Fibroblast of mammary gland (primary cell): ENCODE data around the gene TMUB2.
A peak's percentile ranks its signal among the peaks of the same experiment; 100 is the strongest.

Source experiments
- DNase-seq: peaks from one replicate; pipeline ENCODE4 v3.0.0-alpha.2; 2010; ENCODE audit warnings: low read depth
- H3K4me3 ChIP-seq: 2 replicates; pipeline ENCODE4 v1.5.1; 2011; ENCODE audit warnings: low read depth, mild to moderate bottlenecking, low read length, moderate library complexity; ENCODE audit not compliant: control insufficient read depth
- TF ChIP-seq, protein P1 (sequence below): conservative IDR thresholded peaks from 2 replicates; pipeline ENCODE4 v1.5.1; 2011; ENCODE audit warnings: low read depth, low read length, inconsistent platforms; ENCODE audit not compliant: control insufficient read depth, insufficient read depth

The TMUB2 gene

DNA sequence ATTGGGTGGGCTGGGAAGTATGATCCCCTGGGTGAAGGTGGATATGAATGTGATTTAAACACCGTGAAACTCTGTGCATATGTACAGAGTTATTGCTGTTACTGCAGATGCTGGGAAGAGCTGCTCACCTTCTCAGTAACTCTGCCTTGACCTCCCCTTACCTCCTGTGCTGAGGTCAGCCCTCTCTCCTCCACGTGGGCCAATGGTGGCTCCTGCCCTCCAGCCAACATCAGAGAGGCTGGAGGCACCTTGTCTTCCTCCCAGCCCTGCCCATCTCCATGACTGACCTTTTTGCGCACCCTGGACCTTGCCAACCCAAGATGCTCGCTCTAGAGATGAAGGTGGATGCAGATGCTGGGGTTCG lies 16.7 kb upstream of the TMUB2 start:
- no peak overlapping the region for H3K4me3 ChIP-seq
- TF ChIP-seq, protein P1, sequence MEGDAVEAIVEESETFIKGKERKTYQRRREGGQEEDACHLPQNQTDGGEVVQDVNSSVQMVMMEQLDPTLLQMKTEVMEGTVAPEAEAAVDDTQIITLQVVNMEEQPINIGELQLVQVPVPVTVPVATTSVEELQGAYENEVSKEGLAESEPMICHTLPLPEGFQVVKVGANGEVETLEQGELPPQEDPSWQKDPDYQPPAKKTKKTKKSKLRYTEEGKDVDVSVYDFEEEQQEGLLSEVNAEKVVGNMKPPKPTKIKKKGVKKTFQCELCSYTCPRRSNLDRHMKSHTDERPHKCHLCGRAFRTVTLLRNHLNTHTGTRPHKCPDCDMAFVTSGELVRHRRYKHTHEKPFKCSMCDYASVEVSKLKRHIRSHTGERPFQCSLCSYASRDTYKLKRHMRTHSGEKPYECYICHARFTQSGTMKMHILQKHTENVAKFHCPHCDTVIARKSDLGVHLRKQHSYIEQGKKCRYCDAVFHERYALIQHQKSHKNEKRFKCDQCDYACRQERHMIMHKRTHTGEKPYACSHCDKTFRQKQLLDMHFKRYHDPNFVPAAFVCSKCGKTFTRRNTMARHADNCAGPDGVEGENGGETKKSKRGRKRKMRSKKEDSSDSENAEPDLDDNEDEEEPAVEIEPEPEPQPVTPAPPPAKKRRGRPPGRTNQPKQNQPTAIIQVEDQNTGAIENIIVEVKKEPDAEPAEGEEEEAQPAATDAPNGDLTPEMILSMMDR = no peak
- no peak for DNase-seq

DNA sequence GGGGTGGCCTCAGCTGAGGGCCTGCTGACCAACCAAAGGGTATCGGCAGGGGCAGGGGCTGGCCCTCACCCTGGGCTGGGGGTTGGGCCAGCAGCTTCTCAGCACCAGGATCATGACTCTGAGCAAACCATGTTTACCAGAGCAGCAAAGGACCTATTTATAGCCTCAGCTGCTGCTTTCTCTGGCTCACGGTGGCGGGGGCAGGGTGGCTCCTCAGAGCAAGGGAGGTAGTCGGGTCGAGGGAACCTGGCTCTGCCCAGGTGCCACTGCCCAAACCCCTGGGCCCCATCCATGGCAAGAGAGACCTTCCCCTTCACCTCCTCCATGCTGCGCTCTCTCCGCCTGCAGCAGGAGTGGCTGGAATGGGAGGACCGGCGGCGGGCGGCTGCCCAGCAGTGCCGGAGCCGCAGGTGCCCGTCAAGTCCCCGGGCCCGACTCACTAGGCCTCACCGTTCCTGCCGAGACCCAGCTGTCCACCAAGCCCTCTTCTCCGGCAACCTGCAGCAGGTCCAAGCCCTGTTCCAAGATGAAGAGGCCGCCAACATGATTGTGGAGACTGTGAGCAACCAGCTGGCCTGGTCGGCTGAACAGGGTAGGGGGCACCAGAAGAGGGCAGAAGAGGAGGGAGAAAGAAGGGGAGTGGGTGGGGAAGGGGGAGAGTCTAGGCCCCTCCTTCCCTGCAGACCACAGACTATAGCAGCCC lies 16.1 kb upstream of the TMUB2 start, which contains the start of gene ASB16:
Gene ASB16, plus strand, starts transcription at position 206 of the 703 bp plus-strand sequence. Its CDS starts 86 bp downstream, at position 292.
- TF ChIP-seq, protein P1 = no peak
- no peak within 1 kb of the TSS for H3K4me3 ChIP-seq
- peak; percentile 15 for DNase-seq

DNA sequence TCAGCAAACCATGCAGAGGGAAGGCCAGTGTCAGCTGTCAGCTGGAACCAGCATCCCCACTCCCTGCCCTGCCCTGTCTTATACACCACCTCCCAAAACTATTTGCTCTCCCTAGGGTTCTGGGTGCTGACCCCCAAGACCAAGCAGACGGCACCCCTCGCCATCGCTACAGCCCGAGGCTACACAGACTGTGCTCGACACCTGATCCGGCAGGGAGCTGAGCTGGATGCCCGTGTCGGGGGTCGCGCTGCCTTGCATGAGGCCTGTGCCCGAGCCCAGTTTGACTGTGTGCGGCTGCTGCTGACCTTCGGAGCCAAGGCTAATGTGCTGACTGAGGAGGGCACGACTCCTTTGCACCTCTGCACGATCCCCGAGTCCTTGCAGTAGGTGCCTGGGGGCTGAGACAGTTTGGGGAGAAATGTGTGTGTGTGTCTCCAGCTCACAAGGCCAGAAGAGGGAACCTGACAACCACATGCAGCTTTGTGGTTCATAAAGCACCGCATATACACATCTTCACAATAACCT lies 14.8 kb upstream of the TMUB2 start:
- H3K4me3 ChIP-seq = no peak overlapping the region
- TF ChIP-seq, protein P1 = no peak
- DNase-seq = no peak

DNA sequence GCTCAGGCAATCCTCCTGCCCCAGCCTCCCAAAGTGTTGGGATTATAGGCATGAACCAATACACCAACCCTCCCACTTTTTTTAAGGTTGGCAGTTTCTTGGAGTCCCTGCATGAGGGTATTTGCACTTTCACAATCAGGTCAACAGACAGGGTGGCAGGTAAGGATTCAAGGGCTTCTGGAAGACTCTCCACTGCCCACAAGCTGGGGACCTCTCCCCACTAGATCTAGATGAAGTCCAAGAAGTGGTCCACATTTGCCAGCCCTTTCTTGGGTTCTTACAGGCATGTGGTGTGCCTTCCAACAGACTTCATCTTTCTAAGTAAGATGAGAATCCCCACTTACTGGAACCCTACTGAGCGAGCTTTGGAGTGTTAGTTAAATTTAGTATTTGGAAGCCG lies 12.3 kb upstream of the TMUB2 start:
- no peak for DNase-seq
- TF ChIP-seq, protein P1 = no peak
- H3K4me3 ChIP-seq = no peak overlapping the region

DNA sequence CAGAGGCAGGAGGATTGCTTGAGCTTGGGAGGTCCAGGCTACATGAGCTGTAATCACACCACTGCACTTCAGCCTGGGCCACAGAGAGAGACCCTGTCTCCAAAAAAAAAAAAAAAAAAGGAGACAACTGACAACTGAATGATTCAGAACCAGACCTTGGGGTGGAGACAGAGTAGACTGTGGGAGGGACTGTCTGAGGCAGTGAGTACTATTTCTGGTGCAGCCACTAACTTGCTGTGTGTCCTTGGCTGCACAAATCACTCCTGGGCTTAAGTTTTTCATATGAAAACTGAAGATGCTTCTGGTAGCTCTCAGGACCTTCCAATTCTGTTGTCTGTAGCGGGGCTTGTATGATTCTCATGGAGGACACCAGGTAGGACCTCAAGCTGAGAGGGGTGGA lies 10.5 kb upstream of the TMUB2 start:
- no peak overlapping the region for H3K4me3 ChIP-seq
- TF ChIP-seq, protein P1 = no peak
- no peak for DNase-seq

DNA sequence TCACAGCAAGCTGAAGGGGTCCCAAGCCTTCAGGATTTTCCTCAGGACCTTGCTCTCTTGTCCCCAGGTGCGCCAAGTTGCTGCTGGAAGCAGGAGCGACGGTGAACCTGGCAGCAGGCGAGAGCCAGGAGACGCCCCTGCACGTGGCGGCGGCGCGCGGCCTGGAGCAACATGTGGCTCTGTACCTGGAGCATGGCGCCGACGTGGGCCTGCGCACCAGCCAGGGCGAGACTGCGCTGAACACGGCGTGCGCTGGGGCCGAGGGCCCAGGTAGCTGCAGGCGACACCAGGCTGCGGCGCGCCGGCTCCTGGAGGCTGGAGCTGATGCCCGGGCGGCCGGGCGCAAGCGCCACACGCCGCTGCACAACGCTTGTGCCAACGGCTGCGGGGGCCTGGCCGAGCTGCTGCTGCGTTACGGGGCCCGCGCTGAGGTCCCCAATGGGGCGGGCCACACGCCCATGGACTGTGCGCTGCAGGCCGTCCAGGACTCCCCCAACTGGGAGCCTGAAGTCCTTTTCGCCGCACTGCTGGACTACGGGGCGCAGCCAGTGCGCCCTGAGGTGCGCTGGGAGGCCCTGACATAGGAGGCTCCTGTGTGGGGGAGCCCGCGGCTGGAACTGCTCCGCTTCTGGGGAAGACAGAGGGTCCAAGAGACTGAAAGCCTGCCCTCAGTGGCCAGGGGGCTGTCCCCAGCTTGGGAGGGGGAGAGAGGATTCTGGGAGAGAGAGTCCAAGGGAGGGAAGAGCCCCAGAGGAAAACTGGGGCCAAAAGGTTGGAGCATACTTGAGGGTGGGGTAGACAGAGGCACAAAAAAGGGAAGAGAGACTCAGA lies 9.9 kb upstream of the TMUB2 start:
- no peak for DNase-seq
- TF ChIP-seq, protein P1 = no peak
- no peak overlapping the region for H3K4me3 ChIP-seq
